CD14-positive monocyte (primary cell): ENCODE results near the gene NAA60. TPM values are rescaled to one million over a fixed set of nuclear protein-coding genes. Genes with fewer than 3 reads are reported as not detected.

Experiments
- DNase-seq, 3 donors: peaks; one replicate each; pipeline ENCODE4 v3.0.0-alpha.2; 2011 to 2022
- H2AFZ ChIP-seq: 2 replicates; pipeline ENCODE4 v1.6.0; 2012; ENCODE audit warnings: mild to moderate bottlenecking, low read depth, low read length, inconsistent platforms; ENCODE audit not compliant: insufficient read depth, poor library complexity, severe bottlenecking
- H3K27ac ChIP-seq, 2 donors: 1 replicate in 1 of 2; 2 replicates in 1 of 2; pipeline ENCODE4 v1.5.1; 2012 to 2013; ENCODE audit warnings: low read length in 2 of 2, control low read depth in 1 of 2, inconsistent platforms in 1 of 2, low read depth in 1 of 2, mild to moderate bottlenecking in 1 of 2
- H3K27me3 ChIP-seq, 2 donors: one replicate each; pipeline versions ENCODE4 v1.6.0 to v1.6.1; 2011 to 2013; ENCODE audit warnings: low read length in 2 of 2; ENCODE audit not compliant: control insufficient read depth in 2 of 2, insufficient read depth in 2 of 2
- H3K36me3 ChIP-seq, 2 donors: replicated peaks in 1 of 2; 1 replicate in 1 of 2; 2 replicates in 1 of 2; pipeline versions ENCODE4 v1.5.1 to v1.6.1; 2012 to 2013; ENCODE audit warnings: low read length in 2 of 2, control low read depth in 1 of 2, inconsistent platforms in 1 of 2, mild to moderate bottlenecking in 1 of 2; ENCODE audit not compliant: insufficient read depth in 2 of 2, control insufficient read depth in 1 of 2
- H3K4me1 ChIP-seq, 2 donors: 1 replicate in 1 of 2; 2 replicates in 1 of 2; pipeline versions ENCODE4 v1.5.1 to v1.6.1; 2012 to 2013; ENCODE audit warnings: low read length in 2 of 2, control low read depth in 1 of 2, inconsistent platforms in 1 of 2, mild to moderate bottlenecking in 1 of 2, moderate library complexity in 1 of 2; ENCODE audit not compliant: insufficient read depth in 2 of 2, control insufficient read depth in 1 of 2
- H3K4me2 ChIP-seq: replicated peaks from 2 replicates; pipeline ENCODE3; 2012; ENCODE audit warnings: low read length, moderate library complexity, mild to moderate bottlenecking; ENCODE audit not compliant: poor library complexity, severe bottlenecking; ENCODE audit errors: extremely low read depth
- H3K4me3 ChIP-seq, 3 experiments: fragments of 200-600 bp in 1 of 3; sonication (generic) in 1 of 3; replicated peaks in 1 of 3; 1 replicate in 2 of 3; 2 replicates in 1 of 3; pipeline ENCODE4 v1.5.1; 2011 to 2013; ENCODE audit warnings: low read length in 3 of 3, mild to moderate bottlenecking in 3 of 3, control low read depth in 2 of 3, low read depth in 2 of 3, inconsistent platforms in 1 of 3, moderate library complexity in 1 of 3
- H3K79me2 ChIP-seq: 2 replicates; pipeline ENCODE4 v1.6.0; 2012; ENCODE audit warnings: mild to moderate bottlenecking, control low read depth, inconsistent platforms, low read length, moderate library complexity; ENCODE audit not compliant: insufficient read depth
- H3K9ac ChIP-seq: 2 replicates; pipeline ENCODE4 v1.6.0; 2017; ENCODE audit warnings: low read length, mild to moderate bottlenecking; ENCODE audit not compliant: insufficient read depth, poor library complexity, severe bottlenecking
- H3K9me3 ChIP-seq, 2 donors: replicated peaks in 1 of 2; 1 replicate in 1 of 2; 2 replicates in 1 of 2; pipeline versions ENCODE4 v1.5.1 to v1.6.1; 2012 to 2013; ENCODE audit warnings: low read length in 2 of 2, control low read depth in 1 of 2; ENCODE audit not compliant: control insufficient read depth in 1 of 2, insufficient read depth in 1 of 2
- H4K20me1 ChIP-seq: 2 replicates; pipeline ENCODE4 v1.6.0; 2012; ENCODE audit warnings: mild to moderate bottlenecking, low read length, control low read depth, moderate library complexity; ENCODE audit not compliant: insufficient read depth
- H3K27ac Mint-ChIP-seq, 7 donors: one replicate each; pipeline ENCODE4 v1.8.0; 2020; ENCODE audit warnings: mild to moderate bottlenecking in 7 of 7, mixed read lengths in 7 of 7, moderate library complexity in 6 of 7, inconsistent platforms in 2 of 7
- H3K27me3 Mint-ChIP-seq, 3 donors: one replicate each; pipeline ENCODE4 v1.8.0; 2021 to 2022; ENCODE audit warnings: low read depth in 3 of 3, mild to moderate bottlenecking in 3 of 3, mixed read lengths in 3 of 3, moderate library complexity in 3 of 3, inconsistent platforms in 1 of 3
- H3K36me3 Mint-ChIP-seq, 2 donors: one replicate each; pipeline ENCODE4 v1.8.0; 2020; ENCODE audit warnings: mixed read lengths in 2 of 2, inconsistent platforms in 1 of 2, mild to moderate bottlenecking in 1 of 2
- H3K4me1 Mint-ChIP-seq: one replicate; pipeline ENCODE4 v1.8.0; 2020; ENCODE audit warnings: mild to moderate bottlenecking, mixed read lengths
- H3K4me3 Mint-ChIP-seq, 2 donors: one replicate each; pipeline ENCODE4 v1.8.0; 2020; ENCODE audit warnings: mild to moderate bottlenecking in 2 of 2, mixed read lengths in 2 of 2, moderate library complexity in 1 of 2
- H3K9me3 Mint-ChIP-seq, 7 donors: one replicate each; pipeline ENCODE4 v1.8.0; 2020 to 2022; ENCODE audit warnings: mixed read lengths in 7 of 7, mild to moderate bottlenecking in 6 of 7, moderate library complexity in 6 of 7, inconsistent platforms in 2 of 7
- CTCF ChIP-seq: fragments of 200-600 bp; IDR thresholded peaks from one replicate; pipeline ENCODE4 v1.8.0; 2022; ENCODE audit warnings: antibody characterized with exemption, mild to moderate bottlenecking
- WGBS: methylation state at CpG from one replicate; pipeline ENCODE4 v1.1.5; 2013; ENCODE audit warnings: missing lambda C conversion rate; ENCODE audit not compliant: insufficient coverage; 5-methylcytosine and 5-hydroxymethylcytosine counted together
- intact Hi-C, 2 donors: fragments of 100-400 bp; cut with micrococcal nuclease; formaldehyde crosslinking; loops; one replicate each; pipeline versions ENCODE4 v1.15.0 to v1.15.1; 2023
- polyA plus RNA-seq, 3 donors: library from polyadenylated mRNA; depleted of rRNA in 1 of 3; unstranded in 2 of 3; stranded (reverse) in 1 of 3; fragments of 300-500 nt in 2 of 3; fragments of >200 nt in 1 of 3; fragmentation: Illumina TruSeq in 2 of 3; gene quantifications; 1 replicate in 2 of 3; 2 replicates in 1 of 3; pipeline ENCODE4 v1.2.3, GENCODE V29; 2012 to 2021

Gene NAA60
- polyA plus RNA-seq, 3 donors: 19.5 to 48.8 (median 29.7) TPM

GRCh38 chr16:3520413-3520812, 76.9 kb downstream of the NAA60 start:
- H3K9me3 Mint-ChIP-seq: no peaks in the 10 kb centered on the region

GRCh38 chr16:3520841-3521240, 77.4 kb downstream of the NAA60 start:
- Histone ChIP-seq H4K20me1 (no peaks in the 10 kb centered on the region), H3K79me2 (no peaks in the 10 kb centered on the region), H3K4me3 (no peak overlapping the region), H3K27ac (no peak overlapping the region), H3K27me3 (no peaks in the 10 kb centered on the region), H2AFZ (no peak overlapping the region), H3K4me2 (no peak overlapping the region), H3K9me3 (no peaks in the 10 kb centered on the region), H3K4me1 (no peaks in the 10 kb centered on the region), H3K9ac (no peak overlapping the region), H3K36me3 (peaks cover 4 to 8% of the 10 kb centered on the region in 2 donors)
- 93% methylated on average over 6 of the region's 8 CpGs for WGBS
- no peak for TF ChIP-seq CTCF
- Mint-ChIP-seq H3K9me3 (no peaks in the 10 kb centered on the region), H3K4me3 (no peak overlapping the region), H3K36me3 (peaks cover 27 to 30% of the 10 kb centered on the region in 2 donors), H3K27ac (no peak overlapping the region), H3K27me3 (no peaks in the 10 kb centered on the region), H3K4me1 (no peaks in the 10 kb centered on the region)
- no peak for DNase-seq
- intact Hi-C loops: no loop called here

More at GRCh38 chr16:3520413-3520812, 76.9 kb downstream of the NAA60 start:
- Histone ChIP-seq H4K20me1 (no peaks in the 10 kb centered on the region), H3K4me2 (no peak overlapping the region), H3K4me1 (no peaks in the 10 kb centered on the region), H3K36me3 (peaks cover 4 to 8% of the 10 kb centered on the region in 2 donors), H2AFZ (no peak overlapping the region), H3K9ac (no peak overlapping the region), H3K27ac (no peak overlapping the region), H3K4me3 (no peak overlapping the region), H3K27me3 (no peaks in the 10 kb centered on the region), H3K79me2 (no peaks in the 10 kb centered on the region), H3K9me3 (no peaks in the 10 kb centered on the region)
- Mint-ChIP-seq H3K36me3 (peaks cover 27 to 31% of the 10 kb centered on the region in 2 donors), H3K4me3 (no peak overlapping the region), H3K27me3 (no peaks in the 10 kb centered on the region), H3K4me1 (no peaks in the 10 kb centered on the region), H3K27ac (no peak overlapping the region)
- TF ChIP-seq CTCF: no peak
- intact Hi-C loops: no loop called here
- no peak for DNase-seq
- WGBS: 100% methylated on average over 2 of the region's 4 CpGs
